Endometrial microvascular endothelial cells (primary cell): ENCODE data around the gene REEP3. TPM values are rescaled to one million over a fixed set of nuclear protein-coding genes. Genes with fewer than 3 reads are reported as not detected.
"Not testable (repeated sequence)": the region's sequence is repeated elsewhere in the genome, so short reads cannot be mapped to it uniquely, and the experiment has no call there.

Source experiments
- in situ Hi-C: cut with HindIII; loops from 2 replicates; pipeline ENCODE4 v1.10.0; 2017; ENCODE audit warnings: low sequenced_read_pairs, low pct_unique_long_range_greater_than_20kb; ENCODE audit errors: inconsistent ontology term
- total RNA-seq: library from RNA; depleted of rRNA; stranded (reverse); fragments of >200 nt; gene quantifications from one replicate; pipeline ENCODE4 v1.2.3, GENCODE V29; 2015; ENCODE audit errors: inconsistent ontology term

REEP3 gene
- total RNA-seq, 1 donor from 2014 or later = 55.1 TPM

- in situ Hi-C loops = no loop called here
These were observed 116.7 kb downstream of the REEP3 start for GRCh38 chr10:63637901-63638327.

- in situ Hi-C loops = no loop called here
These were observed 120.2 kb downstream of the REEP3 start for GRCh38 chr10:63641366-63641765.

- in situ Hi-C loops = no loop called here
These were observed 120.6 kb downstream of the REEP3 start for GRCh38 chr10:63641799-63642198.

GRCh38 chr10:63642808-63643207 is 121.6 kb downstream of the REEP3 start:
- in situ Hi-C loops = no loop called here

- in situ Hi-C loops = no loop called here
These were observed 123.4 kb downstream of the REEP3 start for GRCh38 chr10:63644418-63645142.

GRCh38 chr10:63645195-63645594 is 124.0 kb downstream of the REEP3 start:
- in situ Hi-C loops = no loop called here

GRCh38 chr10:63646491-63646890 is 125.3 kb downstream of the REEP3 start:
- in situ Hi-C loops = no loop called here

- in situ Hi-C loops = no loop called here
These were observed 130.7 kb downstream of the REEP3 start for GRCh38 chr10:63651864-63652263.

GRCh38 chr10:63653747-63654146 is 132.5 kb downstream of the REEP3 start:
- in situ Hi-C loops = no loop called here

GRCh38 chr10:63657761-63658160 is 136.6 kb downstream of the REEP3 start:
- in situ Hi-C loops = no loop called here

- in situ Hi-C loops = not testable (repeated sequence)
These were observed 139.7 kb downstream of the REEP3 start for GRCh38 chr10:63660941-63661340.

- in situ Hi-C loops = no loop called here
These were observed 140.1 kb downstream of the REEP3 start for GRCh38 chr10:63661347-63661746.

- in situ Hi-C loops = no loop called here
These were observed 143.2 kb downstream of the REEP3 start for GRCh38 chr10:63664341-63664885.

GRCh38 chr10:63665006-63665580 is 143.9 kb downstream of the REEP3 start:
- in situ Hi-C loops = not testable (repeated sequence)

GRCh38 chr10:63665670-63666134 is 144.5 kb downstream of the REEP3 start:
- in situ Hi-C loops = no loop called here

GRCh38 chr10:63666836-63667383 is 145.7 kb downstream of the REEP3 start:
- in situ Hi-C loops = no loop called here

- in situ Hi-C loops = no loop called here
These were observed 146.6 kb downstream of the REEP3 start for GRCh38 chr10:63667596-63668480.

GRCh38 chr10:63670291-63670898 is 149.2 kb downstream of the REEP3 start:
- in situ Hi-C loops = no loop called here
